GM12878 (cell line): ENCODE data around the gene CCNYL1.

Source experiments
- ETV6 ChIP-seq, 2 experiments: fragments of 450-650 bp in 1 of 2; IDR thresholded peaks in 1 of 2; conservative IDR thresholded peaks in 1 of 2; 2 replicates each; pipeline ENCODE4 v1.6.1; 2014; ENCODE audit warnings: antibody characterized with exemption in 1 of 2, borderline replicate concordance in 1 of 2, low read depth in 1 of 2, mild to moderate bottlenecking in 1 of 2, moderate library complexity in 1 of 2
- FOS ChIP-seq: IDR thresholded peaks from 3 replicates; pipeline ENCODE4 v1.6.1; 2011; ENCODE audit warnings: borderline replicate concordance; ENCODE audit not compliant: insufficient read length; ENCODE audit errors: extremely low read depth
- JUND ChIP-seq: IDR thresholded peaks from 2 replicates; pipeline ENCODE4 v1.6.1; 2012; ENCODE audit warnings: low read depth, mild to moderate bottlenecking, low read length, improper control_type of control experiment, moderate library complexity
- TAF1 ChIP-seq: IDR thresholded peaks from 2 replicates; pipeline ENCODE4 v1.6.1; 2011; ENCODE audit warnings: mild to moderate bottlenecking, low read depth, low read length, borderline replicate concordance
- YY1 ChIP-seq: IDR thresholded peaks from 2 replicates; pipeline ENCODE4 v1.6.1; 2011; ENCODE audit warnings: low read depth, mild to moderate bottlenecking, low read length
- TF ChIP-seq, protein P1 (sequence below), 3 experiments: IDR thresholded peaks in 2 of 3; conservative IDR thresholded peaks in 1 of 3; 2 replicates each; pipeline ENCODE4 v1.5.1; 2011; ENCODE audit warnings: low read depth in 3 of 3, low read length in 3 of 3, mild to moderate bottlenecking in 3 of 3, control low read depth in 2 of 3, moderate library complexity in 2 of 3, inconsistent platforms in 1 of 3, mixed read lengths in 1 of 3; ENCODE audit not compliant: control insufficient read depth in 2 of 3, insufficient read depth in 1 of 3; ENCODE audit errors: extremely low read depth in 1 of 3

DNA sequence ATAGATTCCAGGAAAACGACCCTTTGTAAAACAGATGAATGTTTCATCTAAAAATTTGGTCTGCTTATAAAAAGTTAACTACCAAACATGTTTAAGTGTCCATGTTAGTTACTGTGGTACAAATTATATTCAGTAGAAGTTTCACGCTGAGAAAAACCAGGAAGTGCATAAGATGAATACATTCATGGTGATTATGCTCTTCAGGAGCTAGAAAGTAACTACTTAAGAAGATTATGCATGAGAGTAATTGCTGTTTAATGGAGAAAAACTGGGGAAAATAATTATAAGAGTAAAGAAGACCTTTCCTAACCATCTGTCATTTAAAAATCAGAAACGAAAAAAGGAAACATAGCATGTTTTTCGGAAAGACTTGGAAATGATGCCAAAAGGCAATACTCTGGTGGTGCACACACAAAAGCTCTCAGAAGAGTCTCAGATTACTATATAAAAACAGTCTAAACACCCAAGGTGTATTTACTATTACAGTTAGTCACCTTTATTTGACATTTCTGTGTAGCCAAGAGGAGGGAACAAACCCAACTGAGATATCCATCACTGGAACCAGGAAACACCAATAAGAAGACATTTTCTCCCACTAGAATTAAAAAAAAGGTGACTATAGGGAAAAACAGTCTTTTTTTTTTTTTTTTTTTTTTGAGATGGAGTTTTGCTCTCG lies 47.4 kb upstream of the CCNYL1 start:
- TF ChIP-seq FOS, result no peak
- TF ChIP-seq, protein P1, sequence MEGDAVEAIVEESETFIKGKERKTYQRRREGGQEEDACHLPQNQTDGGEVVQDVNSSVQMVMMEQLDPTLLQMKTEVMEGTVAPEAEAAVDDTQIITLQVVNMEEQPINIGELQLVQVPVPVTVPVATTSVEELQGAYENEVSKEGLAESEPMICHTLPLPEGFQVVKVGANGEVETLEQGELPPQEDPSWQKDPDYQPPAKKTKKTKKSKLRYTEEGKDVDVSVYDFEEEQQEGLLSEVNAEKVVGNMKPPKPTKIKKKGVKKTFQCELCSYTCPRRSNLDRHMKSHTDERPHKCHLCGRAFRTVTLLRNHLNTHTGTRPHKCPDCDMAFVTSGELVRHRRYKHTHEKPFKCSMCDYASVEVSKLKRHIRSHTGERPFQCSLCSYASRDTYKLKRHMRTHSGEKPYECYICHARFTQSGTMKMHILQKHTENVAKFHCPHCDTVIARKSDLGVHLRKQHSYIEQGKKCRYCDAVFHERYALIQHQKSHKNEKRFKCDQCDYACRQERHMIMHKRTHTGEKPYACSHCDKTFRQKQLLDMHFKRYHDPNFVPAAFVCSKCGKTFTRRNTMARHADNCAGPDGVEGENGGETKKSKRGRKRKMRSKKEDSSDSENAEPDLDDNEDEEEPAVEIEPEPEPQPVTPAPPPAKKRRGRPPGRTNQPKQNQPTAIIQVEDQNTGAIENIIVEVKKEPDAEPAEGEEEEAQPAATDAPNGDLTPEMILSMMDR (IDR thresholded peaks at IDR 0.05 in 2 of 3, conservative IDR thresholded peaks at IDR 0.05 in 1 of 3; ENCODE audit: control insufficient read depth in 2 of 3, extremely low read depth in 1 of 3, insufficient read depth in 1 of 3, low read depth in 3 of 3, low read length in 3 of 3), result no peak
- no peak for TF ChIP-seq ETV6 (conservative IDR thresholded peaks at IDR 0.05 in 1 of 2, IDR thresholded peaks at IDR 0.05 in 1 of 2; ENCODE audit: borderline replicate concordance in 1 of 2, low read depth in 1 of 2)
- no peak for TF ChIP-seq YY1
- TF ChIP-seq TAF1, result no peak
- TF ChIP-seq JUND, result no peak
